ENCODE results near the gene ZFYVE28. TPM values are rescaled to one million over a fixed set of nuclear protein-coding genes. Genes with fewer than 3 reads are reported as not detected.
A peak's percentile ranks its signal among the peaks of the same experiment; 100 is the strongest.

The ZFYVE28 gene
- total RNA-seq, 5 donors from 2014 or later (not counting 1 experiment from before 2014, with no cell fraction given) = 33.4 to 56.2 (median 45.4) TPM

GRCh38 chr4:2265113-2266110 is 153.0 kb downstream of the ZFYVE28 start:
- H3K27ac ChIP-seq (ENCODE audit: low read length) = no peak overlapping the region
- H3K4me3 ChIP-seq (ENCODE audit: control insufficient read depth in 1 of 2, extremely low read depth in 1 of 2, low read length in 1 of 2) = no peak overlapping the region
- H3K27me3 ChIP-seq (replicated peaks in 1 of 2; ENCODE audit: control insufficient read depth in 2 of 2, extremely low read depth in 1 of 2, insufficient read depth in 2 of 2, low read length in 1 of 2) = no peaks in the 10 kb centered on the region
- 90% methylated on average over 14 of the region's 19 CpGs for WGBS (ENCODE audit: insufficient coverage)
- Mint-ChIP-seq H3K27ac (no peak overlapping the region), H3K9me3 (no peaks in the 10 kb centered on the region), H3K4me3 (no peak overlapping the region), H3K36me3 (no peaks in the 10 kb centered on the region), H3K27me3 (no peaks in the 10 kb centered on the region), H3K4me1 (peaks cover 0 to 7% (median 6%) of the 10 kb centered on the region in 3 donors)
- POLR2A ChIA-PET = no interaction called here
- CTCF ChIA-PET = no interaction called here
- ATAC-seq (replicated peaks in 1 of 4) (no peak), DNase-seq (no peak)
- peaks cover 0 to under 1% of the 10 kb centered on the region in 2 donors for H3K36me3 ChIP-seq (ENCODE audit: control insufficient read depth in 2 of 2, extremely low read depth in 1 of 2, insufficient read depth in 1 of 2, low read length in 1 of 2)
- H3K4me1 ChIP-seq (ENCODE audit: control insufficient read depth in 1 of 2, extremely low read depth in 1 of 2, insufficient read depth in 2 of 2, low read length in 2 of 2) = peaks cover 3 to 21% of the 10 kb centered on the region in 2 experiments
- H3K9me3 ChIP-seq = no peaks in the 10 kb centered on the region

- Histone ChIP-seq H3K27me3 (replicated peaks in 1 of 2; ENCODE audit: control insufficient read depth in 2 of 2, extremely low read depth in 1 of 2, insufficient read depth in 2 of 2, low read length in 1 of 2) (no peaks in the 10 kb centered on the region), H3K9me3 (no peaks in the 10 kb centered on the region), H3K27ac (ENCODE audit: low read length) (no peak overlapping the region), H3K4me1 (ENCODE audit: control insufficient read depth in 1 of 2, extremely low read depth in 1 of 2, insufficient read depth in 2 of 2, low read length in 2 of 2) (peaks cover 6 to 30% of the 10 kb centered on the region in 2 experiments), H3K36me3 (ENCODE audit: control insufficient read depth in 2 of 2, extremely low read depth in 1 of 2, insufficient read depth in 1 of 2, low read length in 1 of 2) (peaks cover 0 to 9% of the 10 kb centered on the region in 2 donors), H3K4me3 (ENCODE audit: control insufficient read depth in 1 of 2, extremely low read depth in 1 of 2, low read length in 1 of 2) (no peak overlapping the region)
- POLR2A ChIA-PET = no interaction called here
- no peaks in the 10 kb centered on the region for H3K36me3 Mint-ChIP-seq
- no peak overlapping the region for H3K4me3 Mint-ChIP-seq
- WGBS (ENCODE audit: insufficient coverage) = 94% methylated on average over 4 of the region's 6 CpGs
- no peaks in the 10 kb centered on the region for H3K27me3 Mint-ChIP-seq
- H3K27ac Mint-ChIP-seq = no peak overlapping the region
- no peaks in the 10 kb centered on the region for H3K9me3 Mint-ChIP-seq
- DNase-seq (no peak), ATAC-seq (replicated peaks in 1 of 4) (no peak)
- peaks cover 0 to 14% (median 11%) of the 10 kb centered on the region in 3 donors for H3K4me1 Mint-ChIP-seq
- CTCF ChIA-PET = no interaction called here
These were observed 153.9 kb downstream of the ZFYVE28 start for GRCh38 chr4:2264481-2265041.

GRCh38 chr4:2263926-2264321 is 154.5 kb downstream of the ZFYVE28 start:
- no peaks in the 10 kb centered on the region for H3K27me3 Mint-ChIP-seq
- Histone ChIP-seq H3K4me1 (ENCODE audit: control insufficient read depth in 1 of 2, extremely low read depth in 1 of 2, insufficient read depth in 2 of 2, low read length in 2 of 2) (peaks cover 6 to 36% of the 10 kb centered on the region in 2 experiments), H3K27ac (ENCODE audit: low read length) (no peak overlapping the region), H3K4me3 (ENCODE audit: control insufficient read depth in 1 of 2, extremely low read depth in 1 of 2, low read length in 1 of 2) (no peak overlapping the region), H3K9me3 (no peaks in the 10 kb centered on the region), H3K27me3 (replicated peaks in 1 of 2; ENCODE audit: control insufficient read depth in 2 of 2, extremely low read depth in 1 of 2, insufficient read depth in 2 of 2, low read length in 1 of 2) (no peaks in the 10 kb centered on the region), H3K36me3 (ENCODE audit: control insufficient read depth in 2 of 2, extremely low read depth in 1 of 2, insufficient read depth in 1 of 2, low read length in 1 of 2) (peaks cover 0 to 15% of the 10 kb centered on the region in 2 donors)
- ChIA-PET POLR2A (interaction anchor here (0.7 to 1.0 kb wide), 2 partner anchors 138 to 151 kb away, joined by 3 to 6 read pairs; no protein-coding TSS in a partner anchor), CTCF (no interaction called here)
- DNase-seq = no peak
- H3K36me3 Mint-ChIP-seq = no peaks in the 10 kb centered on the region
- no peaks in the 10 kb centered on the region for H3K9me3 Mint-ChIP-seq
- H3K4me3 Mint-ChIP-seq = peak overlapping the region in 2 of 3 donors; percentile 68 to 77
- 95% methylated on average over 5 of the region's 6 CpGs for WGBS (ENCODE audit: insufficient coverage)
- H3K4me1 Mint-ChIP-seq = peaks cover 0 to 15% (median 11%) of the 10 kb centered on the region in 3 donors
- H3K27ac Mint-ChIP-seq = peak overlapping the region; percentile 52 to 72
- no peak for ATAC-seq (replicated peaks in 1 of 4)

DNA sequence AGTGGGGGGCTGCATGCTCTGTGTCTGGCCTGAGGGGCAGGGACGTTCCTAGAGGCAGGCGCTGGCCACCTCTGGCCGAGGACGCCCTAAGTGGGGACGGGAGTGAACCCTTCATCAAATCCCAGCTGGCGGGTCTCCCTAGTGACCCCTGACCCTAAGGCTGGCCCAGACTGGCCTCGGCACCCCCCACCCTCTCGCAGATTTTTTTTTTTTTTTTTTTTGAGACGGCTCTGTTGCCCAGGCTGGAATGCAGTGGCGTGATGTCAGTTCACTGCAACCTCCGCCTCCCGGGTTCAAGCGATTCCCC is 155.5 kb downstream of the ZFYVE28 start:
- no peak for ATAC-seq (replicated peaks in 1 of 4)
- no peaks in the 10 kb centered on the region for H3K36me3 Mint-ChIP-seq
- POLR2A ChIA-PET = interaction anchor here in 1 of 2 donors (1.0 to 2.0 kb wide), 3 partner anchors 28 to 152 kb away, joined by 6 to 13 read pairs (median 8); no protein-coding TSS in a partner anchor

DNA sequence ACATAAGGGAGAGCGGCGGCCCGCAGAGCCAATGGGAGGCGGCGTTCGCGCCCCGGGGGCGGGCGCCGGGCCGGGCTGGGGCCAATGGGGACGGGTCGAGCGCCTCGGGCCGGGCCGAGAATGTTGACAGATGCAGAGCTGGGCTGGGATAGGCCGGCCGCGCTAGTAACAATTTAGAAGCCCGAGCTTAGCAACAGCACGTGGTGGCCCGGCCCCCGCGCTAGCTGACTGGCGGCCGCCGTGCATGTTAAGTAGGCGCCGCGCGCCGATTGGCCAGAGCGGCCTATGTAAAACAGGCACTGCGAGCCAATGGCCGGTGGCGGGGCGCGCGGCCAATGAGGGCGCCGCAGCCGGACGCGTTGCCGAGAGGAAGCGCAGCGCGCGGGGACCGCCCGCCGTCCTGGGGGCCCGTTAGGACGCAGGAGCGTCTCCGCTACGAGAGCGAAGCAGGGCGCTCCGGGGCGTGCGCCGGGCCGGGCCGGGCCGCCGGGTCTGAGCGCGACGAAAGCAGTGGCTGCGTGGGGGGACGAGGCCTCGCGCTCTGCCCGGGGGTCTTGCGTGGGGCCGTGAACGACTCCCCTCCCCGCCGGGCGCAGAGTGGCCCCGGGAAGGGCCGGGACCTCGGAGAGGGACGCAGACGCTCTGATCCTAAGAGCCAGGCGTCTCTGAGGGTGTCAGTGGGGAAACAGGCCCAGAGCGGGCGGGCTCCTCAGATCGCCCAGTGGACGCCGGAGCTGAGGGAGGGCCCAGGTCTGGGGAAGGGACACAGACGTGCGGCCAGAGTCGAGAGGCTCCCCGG is 156.1 kb downstream of the ZFYVE28 start:
- Mint-ChIP-seq H3K27me3 (no peaks in the 10 kb centered on the region), H3K27ac (peak overlapping the region; percentile 67 to 82), H3K9me3 (no peaks in the 10 kb centered on the region), H3K4me3 (peak overlapping the region; percentile 68 to 77 (median 68)), H3K36me3 (no peaks in the 10 kb centered on the region), H3K4me1 (peaks cover 0 to 15% (median 14%) of the 10 kb centered on the region in 3 donors)
- ATAC-seq (replicated peaks in 1 of 4) (peak; percentile 89 to 90 (median 90)), DNase-seq (peak; percentile 96 to 100 (median 98))
- ChIA-PET POLR2A (interaction anchor here in 1 of 2 donors (0.6 to 2.0 kb wide), 9 partner anchors 18 to 274 kb away, joined by 3 to 14 read pairs (median 4); partner anchors contain the start of genes FAM193A, HAUS3, POLN and RNF4), CTCF (interaction anchor here in 1 of 2 donors (0.6 to 1.4 kb wide), 10 partner anchors 17 to 207 kb away, joined by 3 to 17 read pairs (median 4); partner anchors contain the start of genes CFAP99, HAUS3, POLN and RNF4)
- Histone ChIP-seq H3K27me3 (replicated peaks in 1 of 2; ENCODE audit: control insufficient read depth in 2 of 2, extremely low read depth in 1 of 2, insufficient read depth in 2 of 2, low read length in 1 of 2) (no peaks in the 10 kb centered on the region), H3K4me1 (ENCODE audit: control insufficient read depth in 1 of 2, extremely low read depth in 1 of 2, insufficient read depth in 2 of 2, low read length in 2 of 2) (peaks cover 6 to 51% of the 10 kb centered on the region in 2 experiments), H3K9me3 (no peaks in the 10 kb centered on the region), H3K27ac (ENCODE audit: low read length) (peak overlapping the region; percentile 91), H3K4me3 (ENCODE audit: control insufficient read depth in 1 of 2, extremely low read depth in 1 of 2, low read length in 1 of 2) (peak overlapping the region; percentile 53 to 69), H3K36me3 (ENCODE audit: control insufficient read depth in 2 of 2, extremely low read depth in 1 of 2, insufficient read depth in 1 of 2, low read length in 1 of 2) (peaks cover 0 to 31% of the 10 kb centered on the region in 2 donors)
- WGBS (ENCODE audit: insufficient coverage) = under 1% methylated on average over 98 of the region's 98 CpGs

More for the DNA sequence above, 155.5 kb downstream of the ZFYVE28 start:
- no peak for DNase-seq
- Mint-ChIP-seq H3K27me3 (no peaks in the 10 kb centered on the region), H3K9me3 (no peaks in the 10 kb centered on the region), H3K4me3 (peak overlapping the region; percentile 68 to 77 (median 68)), H3K27ac (peak overlapping the region; percentile 72 to 82), H3K4me1 (peaks cover 0 to 15% (median 11%) of the 10 kb centered on the region in 3 donors)
- H3K4me1 ChIP-seq (ENCODE audit: control insufficient read depth in 1 of 2, extremely low read depth in 1 of 2, insufficient read depth in 2 of 2, low read length in 2 of 2) = peaks cover 6 to 46% of the 10 kb centered on the region in 2 experiments
- H3K4me3 ChIP-seq (ENCODE audit: control insufficient read depth in 1 of 2, extremely low read depth in 1 of 2, low read length in 1 of 2) = peak overlapping the region; percentile 53 to 69
- peaks cover 0 to 26% of the 10 kb centered on the region in 2 donors for H3K36me3 ChIP-seq (ENCODE audit: control insufficient read depth in 2 of 2, extremely low read depth in 1 of 2, insufficient read depth in 1 of 2, low read length in 1 of 2)
- H3K27ac ChIP-seq (ENCODE audit: low read length) = peak overlapping the region; percentile 91
- no peaks in the 10 kb centered on the region for H3K27me3 ChIP-seq (replicated peaks in 1 of 2; ENCODE audit: control insufficient read depth in 2 of 2, extremely low read depth in 1 of 2, insufficient read depth in 2 of 2, low read length in 1 of 2)
- no peaks in the 10 kb centered on the region for H3K9me3 ChIP-seq
- 48% methylated on average over 6 of the region's 13 CpGs for WGBS (ENCODE audit: insufficient coverage)
- CTCF ChIA-PET = interaction anchor here in 1 of 2 donors (0.7 kb wide), 1 partner anchor 19 kb away, joined by 3 read pairs; no protein-coding TSS in a partner anchor
